Renal pelvis (tissue), 12 donors: ENCODE data around the gene ADD3. TPM values are rescaled to one million over a fixed set of nuclear protein-coding genes. Genes with fewer than 3 reads are reported as not detected.

Experiments
- DNase-seq: peaks from one replicate; pipeline ENCODE4 v3.0.0-alpha.2; 2013
- long read RNA-seq, 16 experiments: transcript quantifications; one replicate each; lab custom pipeline, GENCODE V29; 2026
- polyA plus RNA-seq, 3 donors: library from polyadenylated mRNA; unstranded; fragments of 120-200 nt; gene quantifications; one replicate each; pipeline ENCODE4 v1.2.1, GENCODE V29; 2013; ENCODE audit not compliant: insufficient read length in 3 of 3

ADD3 gene, protein sequence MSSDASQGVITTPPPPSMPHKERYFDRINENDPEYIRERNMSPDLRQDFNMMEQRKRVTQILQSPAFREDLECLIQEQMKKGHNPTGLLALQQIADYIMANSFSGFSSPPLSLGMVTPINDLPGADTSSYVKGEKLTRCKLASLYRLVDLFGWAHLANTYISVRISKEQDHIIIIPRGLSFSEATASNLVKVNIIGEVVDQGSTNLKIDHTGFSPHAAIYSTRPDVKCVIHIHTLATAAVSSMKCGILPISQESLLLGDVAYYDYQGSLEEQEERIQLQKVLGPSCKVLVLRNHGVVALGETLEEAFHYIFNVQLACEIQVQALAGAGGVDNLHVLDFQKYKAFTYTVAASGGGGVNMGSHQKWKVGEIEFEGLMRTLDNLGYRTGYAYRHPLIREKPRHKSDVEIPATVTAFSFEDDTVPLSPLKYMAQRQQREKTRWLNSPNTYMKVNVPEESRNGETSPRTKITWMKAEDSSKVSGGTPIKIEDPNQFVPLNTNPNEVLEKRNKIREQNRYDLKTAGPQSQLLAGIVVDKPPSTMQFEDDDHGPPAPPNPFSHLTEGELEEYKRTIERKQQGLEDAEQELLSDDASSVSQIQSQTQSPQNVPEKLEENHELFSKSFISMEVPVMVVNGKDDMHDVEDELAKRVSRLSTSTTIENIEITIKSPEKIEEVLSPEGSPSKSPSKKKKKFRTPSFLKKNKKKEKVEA
- 100 to 1,000 TPM; 223 to 320 (median 288) TPM for polyA plus RNA-seq
- long read RNA-seq, donor 1, full-length matches to known transcripts, result 22 of 75 reads
- long read RNA-seq, donor 1, partial matches to known transcripts, result 53 of 75 reads
- long read RNA-seq, donor 1, other reads (novel, unspliced or antisense), result 0 of 75 reads
- long read RNA-seq, donor 2, full-length matches to known transcripts, result 26 of 72 reads
- long read RNA-seq, donor 2, partial matches to known transcripts, result 46 of 72 reads
- long read RNA-seq, donor 2, other reads (novel, unspliced or antisense), result 0 of 72 reads
- long read RNA-seq, donor 3, full-length matches to known transcripts, result 37 of 78 reads
- long read RNA-seq, donor 3, partial matches to known transcripts, result 41 of 78 reads
- long read RNA-seq, donor 3, other reads (novel, unspliced or antisense), result 0 of 78 reads
- long read RNA-seq, donor 4, full-length matches to known transcripts, result 24 of 37 reads
- long read RNA-seq, donor 4, partial matches to known transcripts, result 13 of 37 reads
- long read RNA-seq, donor 4, other reads (novel, unspliced or antisense), result 0 of 37 reads
- long read RNA-seq, donor 5, full-length matches to known transcripts, result 8 of 20 reads
- long read RNA-seq, donor 5, partial matches to known transcripts, result 12 of 20 reads
- long read RNA-seq, donor 5, other reads (novel, unspliced or antisense), result 0 of 20 reads
- long read RNA-seq, donor 6, full-length matches to known transcripts, result 29 of 44 reads
- long read RNA-seq, donor 6, partial matches to known transcripts, result 15 of 44 reads
- long read RNA-seq, donor 6, other reads (novel, unspliced or antisense), result 0 of 44 reads
- long read RNA-seq, donor 7, full-length matches to known transcripts, result 40 of 88 reads
- long read RNA-seq, donor 7, partial matches to known transcripts, result 42 of 88 reads
- long read RNA-seq, donor 7, other reads (novel, unspliced or antisense), result 6 of 88 reads
- long read RNA-seq, donor 8, full-length matches to known transcripts, result 15 of 53 reads
- long read RNA-seq, donor 8, partial matches to known transcripts, result 38 of 53 reads
- long read RNA-seq, donor 8, other reads (novel, unspliced or antisense), result 0 of 53 reads
- long read RNA-seq, donor 9, full-length matches to known transcripts, result 33 of 78 reads
- long read RNA-seq, donor 9, partial matches to known transcripts, result 45 of 78 reads
- long read RNA-seq, donor 9, other reads (novel, unspliced or antisense), result 0 of 78 reads
- long read RNA-seq, donor 10, full-length matches to known transcripts, result 19 of 63 reads
- long read RNA-seq, donor 10, partial matches to known transcripts, result 44 of 63 reads
- long read RNA-seq, donor 10, other reads (novel, unspliced or antisense), result 0 of 63 reads
- long read RNA-seq, donor 11, full-length matches to known transcripts, result 15 of 36 reads
- long read RNA-seq, donor 11, partial matches to known transcripts, result 21 of 36 reads
- long read RNA-seq, donor 11, other reads (novel, unspliced or antisense), result 0 of 36 reads
- long read RNA-seq, donor 12, full-length matches to known transcripts, result 40 of 103 reads
- long read RNA-seq, donor 12, partial matches to known transcripts, result 63 of 103 reads
- long read RNA-seq, donor 12, other reads (novel, unspliced or antisense), result 0 of 103 reads
- long read RNA-seq, donor 13, full-length matches to known transcripts, result 14 of 32 reads
- long read RNA-seq, donor 13, partial matches to known transcripts, result 18 of 32 reads
- long read RNA-seq, donor 13, other reads (novel, unspliced or antisense), result 0 of 32 reads
- long read RNA-seq, donor 14, result 0 reads
- long read RNA-seq, donor 15, full-length matches to known transcripts, result 27 of 49 reads
- long read RNA-seq, donor 15, partial matches to known transcripts, result 22 of 49 reads
- long read RNA-seq, donor 15, other reads (novel, unspliced or antisense), result 0 of 49 reads
- long read RNA-seq, donor 16, full-length matches to known transcripts, result 35 of 54 reads
- long read RNA-seq, donor 16, partial matches to known transcripts, result 19 of 54 reads
- long read RNA-seq, donor 16, other reads (novel, unspliced or antisense), result 0 of 54 reads

DNA sequence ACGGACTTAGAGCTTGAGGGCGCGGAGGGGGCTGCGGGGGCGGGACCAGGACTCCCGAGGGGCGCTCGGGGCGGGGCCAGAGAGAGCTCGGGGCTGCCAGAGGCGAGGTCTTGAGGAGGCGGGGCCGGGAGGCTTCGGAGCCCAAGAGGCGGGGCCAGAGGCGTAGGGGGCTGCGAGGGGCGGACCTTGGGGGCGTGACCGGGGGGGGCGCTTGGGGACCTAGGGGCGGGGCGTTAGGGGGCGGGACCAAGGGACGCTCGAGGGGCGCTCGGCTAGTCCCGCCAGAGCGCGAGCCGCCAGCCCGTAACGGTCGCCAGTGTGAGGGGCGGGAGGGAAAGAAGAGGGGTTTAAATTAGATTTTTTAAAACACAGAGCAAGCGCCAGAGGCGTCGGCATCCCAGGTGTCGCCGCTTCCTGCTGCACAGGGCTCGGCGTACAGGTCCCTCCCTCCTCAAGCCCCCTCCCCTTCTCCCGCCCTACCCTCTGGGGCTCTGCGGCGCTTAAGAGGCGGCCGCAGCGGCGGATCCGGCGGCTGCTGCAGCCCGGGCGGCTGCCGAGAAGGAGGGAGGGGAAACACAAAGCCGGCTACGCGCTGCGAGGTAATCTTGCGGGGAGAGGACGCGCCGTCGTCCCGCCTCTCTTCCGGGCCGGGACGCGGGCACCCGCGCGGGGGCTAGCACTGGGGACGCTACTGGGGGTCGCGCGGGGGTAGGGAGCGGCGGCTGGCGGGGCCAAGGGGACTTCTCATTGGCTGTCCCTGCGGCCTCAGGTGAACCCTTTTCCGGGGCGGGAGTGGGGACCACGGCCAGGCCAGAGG lies at the start of gene ADD3:
ADD3 (plus strand) TSS at position 284 of the 817 bp plus-strand sequence. CDS start 92,670 bp downstream, outside the sequence.
- peak; percentile 97 for DNase-seq

DNA sequence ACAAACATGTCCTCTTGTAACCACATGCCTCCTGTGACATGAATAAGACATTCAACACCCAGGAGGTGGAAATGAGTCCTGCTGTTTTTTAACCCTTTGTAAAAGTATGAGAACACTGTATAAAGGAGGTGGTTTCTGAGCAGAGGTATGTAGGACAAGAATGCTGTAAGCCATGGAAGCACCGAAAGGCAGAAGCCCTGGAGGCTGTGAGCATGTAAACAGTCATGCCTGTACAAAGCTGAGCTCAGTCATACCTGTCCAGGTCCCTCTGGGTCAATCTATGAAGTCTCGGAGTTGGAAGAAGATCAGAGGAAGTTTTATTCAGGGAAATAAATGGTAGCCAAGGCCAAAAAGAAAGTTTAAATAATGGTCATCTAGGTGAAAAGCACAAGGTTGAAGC lies 49.7 kb upstream of the ADD3 start:
- DNase-seq, result no peak

DNA sequence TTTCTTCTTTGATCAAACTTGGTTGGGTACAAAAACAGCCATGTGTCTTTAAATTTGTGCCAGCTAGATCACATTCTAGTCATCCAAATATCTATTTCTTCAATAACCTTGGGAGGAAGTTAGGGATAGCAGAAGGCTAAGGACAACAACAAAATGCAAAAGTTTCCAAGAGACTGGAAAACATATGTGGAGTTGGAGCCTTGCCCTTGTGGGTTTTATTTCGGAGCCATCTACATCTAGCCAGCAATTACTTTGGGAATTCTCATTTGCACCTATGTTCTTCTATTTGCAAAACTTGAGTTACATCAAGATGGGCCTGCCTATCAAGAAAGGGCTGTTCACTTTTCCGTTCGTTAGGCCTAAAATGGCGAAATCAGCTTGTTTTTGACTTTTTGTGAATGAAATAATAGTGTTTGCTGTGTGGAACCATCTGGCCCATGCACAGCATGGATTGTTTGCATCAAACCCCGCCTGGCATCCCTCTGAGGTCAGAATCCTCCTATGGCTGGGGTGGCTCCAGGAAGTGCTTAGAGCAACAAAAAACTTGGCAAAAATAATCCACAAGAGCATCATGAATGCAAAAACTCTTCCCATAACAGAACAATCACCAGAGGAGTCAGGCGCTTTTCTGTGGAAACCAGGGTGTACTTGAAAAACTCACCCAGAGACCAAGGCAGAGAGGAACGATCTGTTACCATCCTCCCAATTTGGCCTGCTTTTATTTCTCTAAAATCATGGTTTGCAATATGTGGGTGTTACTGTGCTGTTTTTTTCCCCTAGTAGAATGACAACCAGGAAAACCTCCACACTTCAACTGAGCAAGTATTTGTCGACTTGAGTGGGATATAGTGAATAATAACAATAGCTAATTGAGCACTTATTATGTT lies 48.3 kb upstream of the ADD3 start:
- no peak for DNase-seq

DNA sequence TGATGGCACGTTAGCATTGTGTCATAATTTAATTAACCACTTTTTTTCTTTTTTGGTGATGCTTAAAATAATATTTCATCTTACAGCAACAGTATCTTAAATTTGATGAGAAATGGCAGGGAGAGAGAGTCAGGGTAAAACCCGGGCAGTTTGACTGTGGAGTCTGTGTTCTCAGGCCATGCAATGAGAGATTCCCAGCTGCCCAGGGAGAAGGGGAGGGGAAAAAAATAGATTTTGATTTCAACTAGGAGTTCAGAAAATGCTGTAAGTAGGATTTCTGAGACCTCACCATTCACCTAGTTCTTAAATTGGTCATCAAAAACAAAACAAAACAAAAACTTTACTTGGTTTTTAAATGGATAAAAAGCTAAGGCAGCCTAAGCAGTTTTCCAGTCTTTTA lies 47.1 kb upstream of the ADD3 start:
- DNase-seq, result no peak

DNA sequence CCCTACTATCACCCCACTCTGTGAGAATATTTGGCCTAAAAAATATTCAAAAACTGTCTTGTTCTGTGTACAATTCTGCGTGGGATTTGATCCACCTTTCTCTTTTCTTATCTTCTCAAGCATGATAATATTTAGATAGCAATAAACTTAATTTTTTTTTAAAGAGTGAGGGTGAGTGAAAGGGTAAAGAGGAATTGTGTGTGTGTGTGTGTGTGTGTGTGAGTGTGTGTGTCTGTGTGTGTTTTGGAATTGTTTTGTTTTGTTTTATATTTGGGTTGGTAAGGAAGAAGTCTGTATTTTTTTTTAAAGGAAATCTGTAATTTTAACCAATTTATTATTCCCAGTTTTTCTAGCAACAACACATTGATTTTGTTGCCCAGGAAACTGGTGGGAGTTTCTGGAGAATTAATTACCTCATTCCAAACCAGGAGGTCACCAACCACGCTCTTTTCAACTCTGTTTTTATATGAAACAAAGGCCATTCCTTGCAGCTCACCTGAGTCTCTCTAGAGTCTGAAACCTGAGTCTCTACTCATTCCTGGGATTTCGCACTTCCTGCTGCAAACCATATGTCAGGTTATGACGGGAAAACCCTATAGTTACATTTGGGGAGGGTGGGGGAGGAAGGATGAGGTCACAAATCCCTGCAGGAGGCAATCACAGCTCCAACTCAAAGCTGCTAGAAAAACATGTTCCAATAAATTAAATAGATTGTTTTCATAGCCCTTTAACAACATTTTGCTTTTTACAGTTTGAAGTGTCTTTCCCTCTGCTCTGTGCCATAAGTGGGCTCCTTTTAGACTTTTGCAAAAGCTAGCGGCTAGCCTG lies 46.4 kb upstream of the ADD3 start:
- no peak for DNase-seq

DNA sequence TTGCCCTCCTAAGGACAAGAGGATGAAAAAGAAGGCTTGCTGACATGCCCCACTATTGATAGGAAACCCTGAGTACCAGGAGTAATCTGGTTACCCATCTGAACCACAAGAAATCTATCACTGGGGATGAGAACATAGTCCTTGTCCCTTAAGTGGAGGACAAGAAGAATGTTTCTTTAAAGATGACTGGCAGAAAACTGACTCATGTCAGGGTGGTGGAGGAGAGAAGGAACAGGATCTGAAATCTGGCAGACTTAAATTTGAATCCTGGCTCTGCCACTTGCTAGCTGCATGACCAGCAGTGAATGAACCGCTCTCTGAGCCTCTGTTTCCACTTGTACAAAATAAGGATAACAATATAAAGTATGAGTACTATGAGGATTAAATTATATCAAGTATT lies 45.5 kb upstream of the ADD3 start:
- DNase-seq, result no peak

DNA sequence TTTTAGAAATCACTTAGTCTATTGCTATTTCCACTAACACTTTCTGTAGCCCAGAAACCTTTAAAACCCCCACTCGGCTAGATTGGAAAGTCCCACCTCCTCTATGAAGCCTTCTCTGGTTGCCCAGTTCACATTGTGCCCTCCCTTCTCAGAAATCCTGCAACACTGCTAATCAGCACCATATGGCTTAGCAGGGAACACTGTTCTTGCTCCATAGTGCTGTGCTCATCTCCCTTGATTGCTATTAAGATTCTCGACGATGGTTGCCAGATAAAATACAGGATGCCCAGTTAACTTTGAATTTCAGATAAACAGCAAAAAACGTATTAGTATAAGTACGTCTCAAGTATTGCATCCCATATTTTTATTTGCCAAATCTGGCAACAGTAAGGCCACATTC lies 44.3 kb upstream of the ADD3 start:
- DNase-seq, result no peak

DNA sequence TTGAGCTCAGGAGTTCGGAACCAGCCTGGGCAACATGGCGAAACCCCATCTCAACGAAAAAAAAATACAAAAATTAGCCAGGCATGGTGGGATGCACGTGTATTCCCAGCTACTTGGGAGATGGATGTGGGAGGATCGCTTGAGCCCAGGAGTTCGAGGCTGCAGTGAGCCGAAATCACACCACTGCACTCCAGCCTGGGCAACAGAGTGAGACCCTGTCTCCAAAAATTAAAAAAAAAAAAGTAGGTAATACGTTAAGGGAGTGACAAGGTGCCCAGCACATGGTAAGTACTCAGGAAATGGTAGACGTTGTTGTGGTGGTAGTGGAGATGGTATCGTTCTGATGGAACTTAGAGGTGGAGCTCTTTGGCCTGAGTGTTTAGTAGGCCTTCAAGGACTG lies 43.5 kb upstream of the ADD3 start:
- DNase-seq, result no peak

DNA sequence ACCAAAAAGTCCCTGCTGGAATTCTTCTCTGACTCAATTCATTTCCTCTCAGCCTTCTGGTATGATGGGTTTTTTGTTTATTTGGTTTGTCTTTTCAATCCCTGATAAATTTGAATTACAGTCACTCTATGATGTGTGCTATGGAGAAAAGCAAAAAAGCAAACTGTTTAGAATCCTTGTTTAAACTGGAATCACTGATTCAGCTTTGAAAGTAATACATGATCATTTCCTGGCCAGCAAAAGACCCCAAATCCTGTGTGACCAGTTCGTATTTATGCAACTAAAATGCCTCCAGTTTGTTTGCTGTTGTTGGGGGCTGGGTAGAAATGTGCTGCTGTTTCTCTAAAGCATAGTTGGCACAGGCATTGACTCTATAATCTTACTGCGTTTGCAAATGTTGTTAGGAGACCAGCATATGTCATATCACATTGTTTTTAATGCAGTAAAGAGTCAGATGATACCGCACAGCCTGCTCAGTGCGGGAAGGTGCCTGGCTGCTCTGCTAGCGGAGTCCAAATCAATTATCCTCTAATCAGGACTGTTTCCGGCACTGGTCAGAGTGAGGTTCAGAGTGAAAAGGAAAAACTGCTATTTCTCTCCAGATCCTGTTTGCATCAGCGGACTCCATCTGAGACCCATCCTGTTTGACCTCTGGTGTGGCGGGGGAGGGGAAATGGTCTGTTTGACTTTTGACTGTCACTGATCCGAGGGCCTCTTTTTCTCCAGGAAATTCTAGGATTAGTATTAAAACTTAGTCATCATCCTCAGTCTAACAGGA lies 40.6 kb upstream of the ADD3 start:
- DNase-seq, result peak; percentile 80

DNA sequence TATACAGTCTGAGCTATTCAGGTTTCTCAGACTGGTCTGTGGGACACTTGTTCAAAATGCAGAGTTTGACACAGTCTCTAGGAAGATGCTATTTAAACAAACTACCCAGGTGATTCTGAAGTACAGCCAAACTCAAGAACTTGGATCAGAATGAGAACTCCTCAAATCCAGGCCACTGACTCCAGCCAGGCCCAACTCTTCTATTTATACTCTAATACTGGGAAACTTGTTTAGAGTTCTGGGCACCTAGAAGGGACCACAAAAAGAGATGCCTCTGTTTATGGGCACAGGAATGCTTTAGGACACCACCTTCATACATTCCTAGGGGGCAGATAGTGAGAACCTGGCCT lies 40.1 kb upstream of the ADD3 start:
- DNase-seq, result no peak

DNA sequence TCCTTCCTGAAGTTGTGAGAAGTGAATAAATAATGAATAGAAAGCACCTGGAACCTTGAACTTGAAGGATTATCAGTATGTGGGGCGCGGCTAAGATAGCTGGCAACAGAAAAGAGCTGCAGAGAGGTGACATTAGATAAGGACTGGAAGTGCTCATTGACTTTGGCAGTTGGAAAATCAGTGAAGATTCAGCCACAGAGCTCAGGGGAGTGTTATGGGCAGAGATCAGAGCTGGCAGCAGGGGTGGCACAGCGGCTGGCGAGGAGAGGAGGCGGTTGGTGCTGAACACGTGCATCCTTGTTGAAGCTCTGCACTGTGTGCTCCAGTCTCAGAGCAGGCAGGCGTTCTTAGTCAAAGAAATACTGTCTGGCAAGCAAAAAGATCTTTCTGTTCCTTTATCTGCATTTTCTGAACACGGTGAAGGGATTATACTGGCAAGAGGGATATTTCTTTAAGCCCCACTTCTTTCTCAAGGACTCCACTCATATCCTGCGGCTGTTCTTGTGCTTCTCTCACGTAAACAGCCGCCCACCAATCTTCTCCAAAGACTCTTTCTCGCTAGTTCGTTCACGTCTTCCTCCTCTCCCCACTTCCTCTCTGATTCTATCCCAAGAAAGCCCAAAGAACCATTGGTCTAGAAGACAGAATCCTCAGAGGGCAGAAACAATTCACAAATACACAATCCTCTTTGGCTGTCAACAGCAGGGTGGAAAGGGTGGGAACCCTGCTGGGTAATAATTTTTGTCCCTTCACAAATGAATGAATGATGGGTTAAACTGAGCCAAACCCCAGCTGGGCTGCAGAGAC lies 38.6 kb upstream of the ADD3 start:
- no peak for DNase-seq

DNA sequence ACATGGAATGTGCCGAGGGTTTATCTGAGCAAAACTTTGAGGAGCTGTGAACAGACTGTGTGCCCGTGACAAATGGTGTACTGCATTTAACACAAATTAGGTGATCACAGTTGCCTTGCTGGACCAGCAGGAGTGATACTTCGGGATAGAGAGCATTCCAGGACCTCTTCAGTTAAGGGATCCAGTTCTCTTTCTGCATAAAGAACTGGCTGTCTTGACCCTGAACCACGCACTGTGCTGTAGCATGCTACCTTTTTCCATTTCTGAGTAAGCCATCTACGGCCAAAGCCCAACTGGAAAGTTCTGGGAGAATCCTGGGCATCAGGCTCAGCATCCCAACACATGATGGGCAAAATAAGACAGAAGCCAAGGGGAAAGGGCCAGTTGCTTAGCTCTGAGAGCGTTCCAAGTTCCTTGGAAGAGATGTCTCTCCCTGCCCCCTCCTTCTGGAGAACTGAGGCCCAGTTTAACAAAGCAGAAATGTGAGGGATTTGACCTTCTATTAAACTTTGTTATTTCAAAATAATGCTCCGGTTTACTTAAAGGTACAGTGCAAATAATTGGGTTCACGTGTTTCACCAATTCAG lies 37.9 kb upstream of the ADD3 start:
- no peak for DNase-seq

DNA sequence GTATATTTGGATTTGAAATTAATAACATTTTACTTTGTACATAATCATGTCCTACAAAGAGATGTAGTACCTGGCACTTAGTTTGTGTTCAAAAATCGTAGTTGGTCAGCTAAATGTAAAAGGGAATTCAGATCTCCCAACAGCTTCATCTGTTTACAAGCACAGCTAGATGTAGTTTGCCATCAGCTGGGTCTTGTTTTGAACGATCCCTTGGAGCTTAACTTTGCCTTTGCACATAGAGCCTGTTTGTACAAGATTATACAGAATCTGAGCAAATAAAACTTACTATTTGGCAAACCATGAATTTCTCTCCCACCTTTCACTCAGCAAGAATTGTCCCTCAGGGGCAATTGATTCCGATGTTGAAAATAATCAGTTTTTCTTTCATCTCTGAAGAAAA lies 36.1 kb upstream of the ADD3 start:
- no peak for DNase-seq
